NCI-H2227 treated with DMSO at 0.1 percent for 48 hours (cell line): ENCODE results near the gene THSD7B.

Source experiments
- DNase-seq: peaks from one replicate; lab custom pipeline; 2025; lab: John Stamatoyannopoulos, UW

The THSD7B gene

GRCh38 chr2:137156221-137156844 lies 391.0 kb downstream of the THSD7B start:
- DNase-seq = no peak

- no peak for DNase-seq
These were observed 392.5 kb downstream of the THSD7B start for GRCh38 chr2:137157851-137158250.

GRCh38 chr2:137161250-137161649 lies 395.9 kb downstream of the THSD7B start:
- DNase-seq = no peak

GRCh38 chr2:137165968-137166367 lies 400.6 kb downstream of the THSD7B start:
- no peak for DNase-seq

- DNase-seq = no peak
These were observed 402.3 kb downstream of the THSD7B start for GRCh38 chr2:137167651-137168050.

DNA sequence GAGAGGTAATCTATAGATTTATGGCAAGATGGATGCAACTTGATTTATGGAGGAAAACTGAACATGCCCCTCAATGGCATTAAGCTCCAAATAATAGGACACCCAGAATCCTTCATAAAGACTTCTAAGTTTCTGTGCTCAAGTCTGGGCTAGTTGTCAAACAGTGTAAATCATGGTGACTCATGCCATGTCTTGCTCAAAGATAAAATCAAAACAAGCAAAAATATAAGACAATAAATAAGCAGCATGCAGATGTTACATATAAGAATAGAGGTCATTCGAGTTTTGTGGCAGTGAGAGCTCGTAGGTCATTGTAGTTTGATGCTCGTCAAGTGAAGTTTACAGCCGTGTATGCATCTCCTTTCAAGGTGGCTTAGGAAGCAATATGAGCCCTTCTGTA lies 403.2 kb downstream of the THSD7B start:
- no peak for DNase-seq

GRCh38 chr2:137172162-137172561 lies 406.8 kb downstream of the THSD7B start:
- DNase-seq = no peak

- no peak for DNase-seq
These were observed 408.1 kb downstream of the THSD7B start for GRCh38 chr2:137173463-137173862.

GRCh38 chr2:137175246-137175645 lies 409.9 kb downstream of the THSD7B start:
- DNase-seq = no peak

GRCh38 chr2:137178951-137179377 lies 413.6 kb downstream of the THSD7B start:
- no peak for DNase-seq

DNA sequence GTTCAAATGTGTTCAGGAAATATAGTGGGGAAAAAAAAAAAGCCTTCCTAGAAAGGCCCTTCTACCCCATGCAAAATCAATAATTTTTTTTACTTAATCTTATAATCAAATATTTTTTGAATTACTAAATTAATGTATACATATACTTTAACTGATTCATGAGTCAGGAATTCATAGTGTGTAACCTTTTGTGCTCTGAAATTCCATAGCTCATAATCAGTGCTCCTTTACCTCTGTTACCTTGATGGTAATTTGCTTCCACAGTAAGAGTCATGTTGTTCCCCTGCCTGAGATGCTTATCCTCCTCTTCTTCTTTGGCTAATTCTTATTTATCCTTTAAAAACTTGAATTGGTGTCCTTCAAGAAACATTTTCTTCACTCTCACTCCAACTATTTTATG lies 414.2 kb downstream of the THSD7B start:
- DNase-seq = no peak

- DNase-seq = no peak
These were observed 414.7 kb downstream of the THSD7B start for GRCh38 chr2:137180012-137180411.

DNA sequence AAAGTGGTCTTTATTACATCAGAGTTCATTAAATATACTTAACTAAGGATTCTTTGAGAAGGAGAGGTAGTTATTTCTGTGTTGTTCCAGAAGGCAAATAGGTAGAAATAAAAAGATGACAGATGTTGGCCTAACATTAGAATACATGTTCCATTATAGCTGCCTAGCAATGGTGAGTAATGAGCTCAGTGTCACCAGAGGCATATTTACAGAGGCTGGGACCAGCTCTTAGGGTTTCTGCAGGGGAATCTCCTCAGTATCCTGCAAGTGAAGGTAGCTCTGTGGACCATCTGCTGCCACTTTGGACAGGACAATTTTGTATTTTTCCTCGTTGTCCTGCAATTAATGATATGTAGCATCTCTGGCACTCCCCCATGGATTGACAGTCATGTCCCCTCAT lies 416.0 kb downstream of the THSD7B start:
- no peak for DNase-seq

DNA sequence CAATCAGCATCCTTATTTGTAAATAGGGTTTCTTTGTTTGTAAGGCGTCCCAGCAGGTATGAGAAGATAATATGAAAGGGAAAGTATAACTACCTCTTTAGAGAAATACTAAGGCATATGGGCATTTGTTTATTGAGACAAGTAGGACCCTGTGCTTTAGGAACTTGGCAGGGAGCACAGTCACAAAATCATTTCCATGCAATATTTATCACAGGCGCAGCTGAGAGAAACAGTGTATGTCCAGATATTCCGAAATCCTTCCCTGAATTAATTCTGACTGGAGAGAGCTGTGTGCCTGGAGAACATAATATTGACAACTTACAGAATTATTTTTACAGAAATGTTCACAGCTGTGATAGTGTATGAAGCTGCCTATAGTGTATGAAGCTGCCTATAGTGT lies 416.7 kb downstream of the THSD7B start:
- no peak for DNase-seq

DNA sequence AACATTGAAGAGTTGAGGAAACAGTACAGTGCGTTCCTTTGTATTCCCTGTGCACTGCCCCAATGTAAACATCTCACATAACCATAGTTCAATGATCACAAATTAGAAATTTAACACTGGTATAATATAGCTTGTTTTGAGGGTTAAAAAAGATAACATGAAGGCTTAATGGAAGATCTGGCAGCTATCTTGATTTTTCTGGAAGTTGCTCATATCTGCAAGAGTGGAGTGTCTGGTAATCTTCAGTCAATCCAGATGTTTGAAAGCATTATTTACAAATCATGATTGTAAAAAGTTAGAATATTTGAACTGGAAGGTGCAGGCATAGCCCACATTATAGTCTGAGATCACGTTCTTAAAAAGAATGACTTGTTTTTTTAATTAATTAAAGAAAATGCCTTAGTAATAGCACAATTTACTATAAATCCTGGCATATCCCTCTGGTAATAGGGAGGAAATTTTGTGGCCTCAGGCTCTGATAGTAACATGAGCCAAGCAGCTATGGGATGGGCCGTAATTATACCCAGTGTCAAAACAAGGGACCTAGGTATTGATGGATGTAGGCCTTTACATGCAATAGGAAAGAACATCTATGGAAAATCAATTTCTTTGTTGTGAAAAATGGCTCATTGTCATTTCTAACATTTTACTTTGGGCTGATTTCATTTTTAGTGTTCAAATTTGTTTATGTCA lies 418.0 kb downstream of the THSD7B start:
- DNase-seq = no peak

- no peak for DNase-seq
These were observed 420.2 kb downstream of the THSD7B start for GRCh38 chr2:137185378-137186078.

GRCh38 chr2:137187216-137187615 lies 421.9 kb downstream of the THSD7B start:
- no peak for DNase-seq

GRCh38 chr2:137190411-137191195 lies 425.3 kb downstream of the THSD7B start:
- DNase-seq = peak; percentile 31

DNA sequence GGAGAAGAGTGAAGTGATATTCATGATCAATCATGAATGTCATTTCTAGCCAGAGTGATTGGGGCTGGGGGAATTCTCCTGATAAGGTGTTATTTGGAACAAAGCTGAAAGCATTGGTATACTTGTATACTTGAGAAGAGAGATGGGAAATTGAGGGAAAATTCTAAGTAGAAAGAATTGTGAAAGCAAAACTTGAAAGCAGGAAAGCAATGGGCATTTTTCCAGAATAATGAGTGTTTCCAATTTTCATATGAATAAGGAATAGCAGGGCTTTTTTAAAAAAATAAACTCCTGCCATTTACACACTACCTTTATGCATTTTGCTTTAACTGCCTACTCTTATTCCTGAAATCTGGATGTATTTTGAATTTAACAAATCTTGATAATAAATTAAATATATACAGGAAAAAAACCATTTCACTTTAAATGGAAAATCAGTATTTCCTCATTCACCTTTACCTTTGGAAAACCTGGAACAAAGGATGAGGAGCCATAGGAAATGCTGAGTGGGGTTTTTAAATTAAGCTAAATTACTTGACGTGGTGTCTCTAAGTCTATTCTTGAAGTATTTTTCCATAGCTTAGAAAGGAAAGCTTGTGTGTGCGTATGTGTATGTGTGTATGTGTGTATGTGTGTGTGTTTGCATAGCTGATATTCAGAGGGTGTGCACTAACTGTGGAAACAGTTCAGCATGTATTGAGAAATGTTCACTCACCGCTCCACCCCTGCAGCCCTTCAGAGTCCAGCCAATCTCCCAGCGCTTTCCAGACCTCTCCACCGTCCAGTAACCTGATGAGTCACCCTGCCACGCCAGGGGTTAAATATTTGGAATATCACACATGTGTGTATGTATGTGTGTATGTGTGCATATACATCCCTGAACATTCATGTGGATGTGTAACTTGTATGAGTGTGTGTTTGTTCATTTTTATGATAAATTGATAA lies 427.3 kb downstream of the THSD7B start:
- no peak for DNase-seq

- no peak for DNase-seq
These were observed 428.1 kb downstream of the THSD7B start for GRCh38 chr2:137193401-137193800.

GRCh38 chr2:137194111-137194510 lies 428.8 kb downstream of the THSD7B start:
- DNase-seq = no peak
